HG03520 (cell line): ENCODE measurements around the gene KLHL29.
"Not testable (repeated sequence)": the region's sequence is repeated elsewhere in the genome, so short reads cannot be mapped to it uniquely, and the experiment has no call there.

Experiments used
- ATAC-seq: cut with Tn5 transposase; IDR thresholded peaks from one replicate; pipeline ENCODE4 v1.9.1; 2021; ENCODE audit warnings: mild to moderate bottlenecking, moderate library complexity; ENCODE audit not compliant: unreplicated experiment

Gene KLHL29

DNA sequence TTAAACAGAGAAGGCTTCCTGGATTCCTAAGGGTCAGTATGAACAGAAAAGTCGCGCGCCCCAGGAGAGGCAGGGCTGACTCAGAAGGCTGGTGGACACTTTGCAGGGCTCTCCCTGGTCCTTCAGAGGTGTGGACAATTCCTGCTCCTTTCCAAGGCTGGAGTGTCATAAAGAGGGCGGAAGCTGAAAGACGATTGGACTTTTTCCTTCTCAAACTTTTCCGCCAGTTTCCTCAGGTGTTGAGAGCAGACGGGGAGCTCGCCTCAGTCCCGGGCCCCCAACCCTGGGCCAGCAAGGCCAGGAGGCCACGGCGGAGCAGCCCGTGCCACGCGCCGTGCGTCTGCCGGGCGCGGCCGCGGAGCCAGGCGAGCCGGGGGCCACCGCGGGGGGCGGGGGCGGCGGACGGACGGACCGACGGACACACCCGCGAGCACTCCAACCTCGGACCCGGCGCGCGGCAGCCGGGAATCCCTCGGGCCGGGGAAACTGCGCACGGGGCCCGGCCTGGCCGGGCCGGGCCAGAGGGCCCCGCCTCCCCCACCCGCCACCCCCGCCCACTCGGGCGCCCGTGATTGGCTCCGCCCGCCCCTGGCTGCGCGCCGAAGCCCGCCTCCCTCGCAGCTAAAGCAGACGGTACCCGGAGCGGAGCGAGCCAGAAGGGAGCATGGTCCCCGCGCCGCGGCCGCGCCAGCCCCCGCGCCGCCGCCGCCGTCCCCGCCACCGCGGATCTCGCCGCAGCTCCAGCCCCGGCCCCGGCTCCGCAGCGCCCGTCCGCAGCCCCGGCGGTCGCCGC is at the start of gene KLHL29:
TSS of gene KLHL29 (plus strand) at position 629 of the 793 bp plus-strand sequence. CDS start 177,018 bp downstream, outside the sequence.
- peak; percentile 55 for ATAC-seq

DNA sequence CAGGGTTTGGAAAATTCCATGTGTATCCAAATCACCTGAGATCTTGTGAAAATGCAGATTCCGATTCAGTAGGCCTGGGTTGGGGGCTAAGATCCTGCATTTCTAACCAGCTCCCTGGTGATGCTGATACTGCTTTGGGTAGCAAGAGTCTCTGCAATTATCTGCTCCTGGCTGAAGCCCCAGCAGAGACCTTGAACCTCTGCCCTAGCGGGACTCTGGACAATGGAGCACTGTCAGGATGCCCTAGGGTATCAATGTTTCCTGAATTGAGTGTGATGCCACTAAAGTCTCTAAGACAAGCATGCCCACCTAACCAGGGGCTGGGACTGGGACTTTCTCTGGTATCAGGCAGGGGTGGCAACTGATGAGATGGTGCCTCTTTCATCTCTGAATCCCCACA is 49.4 kb upstream of the KLHL29 start:
- ATAC-seq: no peak

DNA sequence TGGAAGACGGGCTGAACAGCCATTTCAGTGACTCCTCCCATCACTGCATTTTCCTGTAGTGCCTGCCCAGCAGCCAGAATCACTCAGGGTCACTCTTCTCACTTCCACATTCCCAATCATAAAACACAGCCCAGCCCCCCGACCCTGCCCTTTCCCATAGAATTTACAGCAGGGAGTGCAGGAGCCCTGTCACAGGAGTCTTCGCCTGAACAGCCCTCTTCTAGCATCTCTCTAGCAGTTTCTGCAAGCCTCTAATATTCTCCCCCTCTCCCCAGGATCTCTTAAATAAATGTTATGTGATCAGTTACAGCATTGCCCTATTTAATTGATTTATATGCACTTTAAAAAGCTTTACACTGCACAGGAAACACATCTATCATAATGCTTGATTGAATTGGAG is 42.9 kb upstream of the KLHL29 start:
- ATAC-seq: no peak

DNA sequence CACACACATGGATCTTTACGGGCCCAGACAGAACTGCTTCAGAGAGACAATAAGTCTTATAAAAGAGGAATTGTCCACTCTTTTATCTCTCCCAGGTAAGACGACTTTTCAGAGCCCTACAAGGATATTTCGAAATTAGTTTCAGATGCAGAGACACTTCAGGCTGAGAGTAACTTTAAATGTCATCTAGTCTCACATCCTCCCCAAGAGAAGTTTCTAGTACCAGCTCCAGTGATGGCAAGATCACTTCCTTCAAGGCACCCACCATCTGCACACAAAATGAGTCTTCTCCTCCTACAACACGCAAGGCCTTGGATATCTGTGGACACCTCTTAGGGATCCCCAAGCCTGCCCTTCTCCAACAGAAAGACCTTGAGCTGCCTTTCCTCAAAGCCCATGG is 39.0 kb upstream of the KLHL29 start:
- no peak for ATAC-seq

DNA sequence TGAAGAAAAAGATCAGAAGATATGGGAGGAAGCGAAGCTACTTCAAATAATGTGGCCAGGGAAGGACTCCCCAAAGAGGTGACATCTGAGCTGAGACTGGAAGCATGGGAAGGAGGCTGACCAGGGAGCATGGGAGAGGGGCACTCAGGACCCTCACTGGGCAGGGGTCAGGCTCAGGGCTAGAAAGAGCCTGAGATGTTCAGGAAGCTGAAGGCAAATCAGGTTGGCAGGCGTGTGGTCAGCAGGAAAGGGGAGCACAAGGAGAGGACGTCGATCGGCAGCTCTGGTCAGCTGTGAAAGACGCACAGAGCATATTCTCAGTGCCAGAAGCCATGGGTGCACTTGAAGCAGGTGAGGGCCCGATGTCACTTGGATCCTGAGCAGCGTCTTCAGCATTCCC is 38.2 kb upstream of the KLHL29 start:
- no peak for ATAC-seq

DNA sequence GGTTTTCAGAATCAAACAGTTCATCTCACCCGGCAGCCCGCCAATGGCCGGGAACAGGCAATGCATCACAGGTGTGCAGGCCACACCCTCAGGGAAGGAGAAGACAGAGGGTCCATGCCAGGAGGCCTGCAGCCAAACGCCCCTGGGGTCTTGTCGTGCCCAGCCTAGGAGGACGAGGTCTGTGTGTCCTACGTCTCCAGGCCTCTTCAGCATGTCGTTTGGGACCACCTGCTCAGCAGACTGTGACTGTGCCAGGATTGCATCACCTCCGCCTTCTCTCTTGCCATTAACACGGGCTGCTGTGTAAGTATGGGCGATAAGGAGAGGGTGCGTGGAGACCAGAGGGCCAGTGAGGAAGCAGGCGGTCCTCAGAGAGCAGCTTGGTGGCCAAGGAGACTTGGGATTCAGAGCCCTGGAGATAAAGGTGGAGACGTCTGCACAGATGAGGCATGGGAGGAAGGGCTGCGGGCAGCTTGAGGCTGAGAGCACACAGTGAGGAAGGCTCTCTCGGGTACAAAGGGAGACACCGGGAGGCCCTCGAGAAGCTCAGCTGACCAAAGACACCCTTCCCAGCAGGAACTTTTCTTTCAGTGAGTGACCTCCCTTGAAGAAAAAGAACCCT is 37.4 kb upstream of the KLHL29 start:
- ATAC-seq: no peak

DNA sequence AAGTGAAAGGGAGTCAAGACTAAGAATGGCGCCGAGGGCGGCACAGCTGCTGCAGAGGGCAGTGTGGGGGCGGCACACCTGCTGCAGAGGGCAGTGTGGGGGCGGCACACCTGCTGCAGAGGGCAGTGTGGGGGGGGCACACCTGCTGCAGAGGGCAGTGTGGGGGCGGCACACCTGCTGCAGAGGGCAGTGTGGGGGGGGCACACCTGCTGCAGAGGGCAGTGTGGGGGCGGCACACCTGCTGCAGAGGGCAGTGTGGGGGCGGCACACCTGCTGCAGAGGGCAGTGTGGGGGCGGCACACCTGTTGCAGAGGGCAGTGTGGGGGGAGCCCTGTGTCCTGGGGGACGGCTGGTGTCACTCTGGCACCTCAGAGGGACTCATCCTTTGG is 36.9 kb upstream of the KLHL29 start:
- ATAC-seq: not testable (repeated sequence)

DNA sequence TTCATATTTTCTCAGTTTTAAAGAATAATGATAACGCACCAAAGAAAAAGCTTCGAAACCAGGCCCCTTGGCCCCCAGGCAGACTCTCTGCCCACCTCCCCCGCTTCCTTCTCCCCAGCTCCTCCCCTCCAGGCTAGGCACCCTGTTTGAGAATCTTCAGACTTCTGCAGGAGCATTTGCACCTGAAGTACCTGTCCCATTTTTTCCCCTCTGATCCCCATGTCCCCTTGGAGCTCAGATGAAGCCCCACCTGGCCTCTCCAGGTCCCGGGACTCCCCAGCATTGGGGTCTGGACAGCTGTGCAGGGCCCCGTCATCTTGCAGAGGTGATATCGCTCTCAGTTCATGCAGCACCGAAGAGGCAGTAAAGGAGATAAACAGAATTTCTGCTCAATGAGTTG is 35.5 kb upstream of the KLHL29 start:
- no peak for ATAC-seq

DNA sequence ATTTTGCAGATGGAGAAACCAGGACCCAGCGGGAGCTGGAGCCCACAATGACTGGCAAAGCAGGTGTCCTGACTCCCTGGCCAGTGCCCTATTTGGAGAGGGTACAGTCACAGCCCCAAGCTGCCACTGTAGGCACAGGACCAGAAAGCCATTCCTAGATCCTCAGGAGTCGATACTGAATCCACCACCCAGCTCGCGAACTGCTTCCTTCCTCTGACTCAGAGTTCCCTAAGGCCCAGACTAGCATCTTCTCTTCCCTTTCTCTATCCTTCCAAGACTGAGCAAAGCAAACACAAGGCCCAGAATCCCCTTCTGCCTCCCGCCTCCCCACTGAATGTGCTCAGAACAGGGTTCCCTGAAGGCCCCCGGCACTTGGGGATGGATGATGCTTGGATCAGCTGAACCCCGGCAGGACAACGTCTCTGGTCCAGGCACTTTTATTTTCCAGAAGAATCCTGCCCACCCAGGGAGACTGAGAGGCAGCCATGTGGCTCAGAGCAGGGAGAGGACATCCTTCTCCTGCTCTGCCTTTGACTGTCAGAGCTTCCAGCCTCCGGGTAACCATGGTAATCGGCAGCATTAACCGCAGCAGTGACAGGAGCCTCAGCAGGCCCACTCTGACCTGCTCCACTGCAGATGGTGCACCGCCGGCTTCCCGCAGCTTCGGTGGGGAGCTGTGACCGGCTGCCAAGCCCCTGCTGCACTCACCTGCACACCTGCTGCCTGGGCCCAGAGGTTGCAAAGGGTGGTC is 34.8 kb upstream of the KLHL29 start:
- ATAC-seq: no peak

DNA sequence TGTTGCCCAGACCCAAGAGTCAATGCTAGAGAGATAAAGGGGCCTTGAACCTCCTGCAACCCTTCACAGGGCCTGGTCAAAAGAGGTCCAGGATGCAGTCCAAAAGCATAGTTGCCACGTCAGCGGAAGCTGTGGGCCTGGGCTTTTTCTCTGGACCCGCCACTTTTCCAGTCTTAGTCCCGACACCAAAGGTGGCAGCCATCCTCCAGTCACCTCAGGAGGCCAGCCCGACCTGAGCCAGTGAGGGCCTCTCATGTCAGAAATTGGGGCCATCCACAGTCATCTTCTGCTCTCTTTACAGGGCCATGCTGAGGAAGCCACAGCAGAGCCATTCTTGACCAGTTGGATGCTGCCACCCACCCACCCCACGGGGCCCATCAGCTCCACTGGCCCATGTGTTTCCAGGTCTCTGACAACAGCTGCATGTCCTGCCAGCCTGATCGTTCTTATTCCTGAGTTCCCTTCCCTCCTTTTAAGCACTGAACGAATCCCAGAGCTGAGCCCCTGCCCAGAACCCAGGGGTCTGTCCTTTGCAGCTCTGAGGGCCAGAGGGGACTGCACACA is 34.1 kb upstream of the KLHL29 start:
- no peak for ATAC-seq

DNA sequence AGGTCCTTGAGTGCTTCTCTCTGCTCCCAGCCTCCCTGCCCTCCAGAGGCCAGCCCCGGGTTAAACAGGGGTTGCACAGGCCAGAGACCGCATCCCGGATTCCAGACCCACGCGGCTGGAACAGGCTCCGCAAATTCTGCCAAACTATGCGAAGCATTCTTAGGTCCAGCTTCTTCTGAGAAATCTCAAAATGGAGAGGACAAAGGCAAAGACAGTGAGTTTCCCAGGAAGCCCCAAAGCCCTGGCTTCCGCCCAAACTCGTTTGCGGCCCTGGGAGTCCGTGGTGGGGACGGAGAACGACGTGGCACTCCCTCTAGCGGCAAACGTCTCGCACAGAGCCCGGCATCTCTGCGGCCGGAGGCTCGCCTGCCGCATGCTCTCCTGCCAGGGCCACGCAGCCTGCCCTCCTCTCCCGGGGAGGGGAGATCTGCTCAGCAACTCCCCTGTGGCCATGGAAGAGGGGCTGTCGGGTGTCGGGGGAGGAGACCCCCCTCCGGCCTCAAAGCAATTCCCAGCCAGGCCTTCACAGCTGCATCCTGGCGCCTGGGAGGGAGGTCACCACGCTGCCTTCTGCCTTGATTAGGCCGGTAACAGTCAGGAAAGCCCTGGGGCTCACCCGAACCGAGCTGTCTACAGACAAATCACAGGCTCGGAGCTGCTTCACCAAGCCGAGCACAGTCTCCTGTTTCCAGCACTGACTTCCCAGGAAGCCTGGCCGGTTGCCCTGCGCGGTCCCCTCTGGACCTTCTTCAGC is 33.4 kb upstream of the KLHL29 start:
- peak; percentile 87 for ATAC-seq

DNA sequence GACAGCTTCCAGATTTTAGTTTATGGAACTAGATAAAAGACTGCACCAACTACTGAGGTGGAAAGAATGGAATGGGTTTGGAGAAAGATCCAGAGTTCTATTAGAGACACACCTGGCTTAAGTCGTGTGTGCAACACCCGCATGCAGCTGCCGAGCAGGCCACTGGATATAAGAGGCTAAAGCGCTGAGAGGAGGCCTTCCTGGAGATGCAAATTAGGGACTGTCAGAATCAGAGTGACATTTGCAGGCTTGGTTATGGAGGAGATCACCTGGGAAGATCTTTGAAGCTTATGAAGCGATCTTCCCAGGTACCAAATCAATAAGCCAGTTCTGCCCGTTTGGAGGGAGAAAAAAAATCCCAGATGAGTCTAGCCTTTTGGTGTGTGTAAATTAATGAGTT is 30.4 kb upstream of the KLHL29 start:
- peak; percentile 61 for ATAC-seq

DNA sequence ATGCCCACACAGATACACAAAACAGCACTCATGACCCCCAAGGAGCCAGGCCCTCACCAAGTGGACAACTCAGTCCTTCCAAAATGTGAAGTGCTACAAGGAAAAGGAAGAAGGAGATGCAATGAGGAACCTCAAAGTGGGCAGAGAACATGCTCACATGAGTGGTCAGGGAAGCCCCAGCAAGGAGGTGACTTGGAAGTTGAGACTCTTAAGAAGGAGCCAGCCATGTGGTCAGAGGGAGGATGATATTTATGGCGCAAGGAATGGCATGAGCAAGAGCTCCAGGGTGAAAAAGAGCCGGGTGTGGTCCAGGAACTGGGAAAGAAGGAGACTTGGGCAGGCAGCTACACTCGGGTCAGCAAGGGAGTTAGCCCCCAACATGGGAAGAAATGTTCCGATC is 30.0 kb upstream of the KLHL29 start:
- no peak for ATAC-seq

DNA sequence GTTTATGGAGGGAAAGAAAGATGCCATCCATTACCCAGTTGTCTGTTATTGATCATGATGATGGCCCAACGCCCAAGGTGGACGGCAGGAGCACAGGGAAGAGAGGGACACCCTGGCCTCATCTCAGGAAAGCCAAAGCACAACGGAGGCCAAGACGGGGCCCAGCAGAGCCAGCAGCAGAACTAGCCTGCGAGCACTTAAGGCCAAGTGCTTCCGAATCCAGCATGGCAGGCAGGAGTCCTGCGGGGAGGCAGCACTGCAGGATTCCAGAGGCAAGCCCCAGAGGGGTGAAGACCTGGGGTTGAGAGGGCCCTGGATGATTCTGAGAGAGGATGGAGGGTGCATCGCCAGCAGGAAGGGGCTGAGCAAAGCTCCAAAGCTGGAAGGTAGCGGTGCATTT is 28.3 kb upstream of the KLHL29 start:
- no peak for ATAC-seq

DNA sequence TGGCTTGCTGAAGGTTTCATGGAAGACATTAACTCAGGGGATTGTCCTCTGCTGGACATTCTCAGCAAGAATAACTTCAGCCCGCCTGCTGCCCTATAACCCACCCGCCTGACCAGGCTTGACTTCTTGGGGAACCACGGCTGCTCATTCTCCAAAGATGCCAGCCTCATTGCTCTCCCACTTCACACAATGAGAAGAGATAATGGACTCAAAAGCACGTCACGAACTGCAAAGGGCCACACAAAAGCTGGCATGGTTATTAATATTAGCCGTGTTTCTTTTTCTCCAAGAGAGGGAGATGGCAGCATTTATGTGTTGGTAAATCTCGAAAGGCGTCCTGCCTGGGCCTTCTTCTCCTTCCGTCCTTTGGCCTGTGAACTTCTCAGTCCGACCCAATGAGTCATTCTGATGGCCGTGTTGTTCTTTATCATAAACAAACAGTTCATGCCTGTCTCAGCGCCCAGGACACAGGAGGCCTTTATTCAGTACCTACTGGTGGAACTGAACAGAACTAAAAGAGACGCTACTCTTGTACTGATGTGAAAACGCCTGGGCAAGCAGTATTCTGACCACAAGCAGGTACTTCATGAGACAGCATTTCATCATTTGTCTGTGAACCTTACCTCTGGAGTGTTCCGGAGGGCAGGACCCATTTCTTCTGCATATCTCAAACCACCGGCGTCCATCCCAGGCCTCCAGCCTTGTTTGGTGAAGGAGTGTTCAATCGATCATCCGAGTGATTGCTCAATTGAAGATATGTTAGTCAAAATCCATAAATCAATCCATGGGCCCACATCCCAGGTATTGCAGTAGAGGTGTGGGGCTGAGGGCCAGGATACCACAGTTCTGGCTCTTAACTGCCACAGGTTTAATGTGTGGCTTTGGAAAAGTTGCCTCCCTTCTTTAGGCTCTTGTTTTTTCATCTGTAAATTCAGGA is 25.1 kb upstream of the KLHL29 start:
- ATAC-seq: no peak

DNA sequence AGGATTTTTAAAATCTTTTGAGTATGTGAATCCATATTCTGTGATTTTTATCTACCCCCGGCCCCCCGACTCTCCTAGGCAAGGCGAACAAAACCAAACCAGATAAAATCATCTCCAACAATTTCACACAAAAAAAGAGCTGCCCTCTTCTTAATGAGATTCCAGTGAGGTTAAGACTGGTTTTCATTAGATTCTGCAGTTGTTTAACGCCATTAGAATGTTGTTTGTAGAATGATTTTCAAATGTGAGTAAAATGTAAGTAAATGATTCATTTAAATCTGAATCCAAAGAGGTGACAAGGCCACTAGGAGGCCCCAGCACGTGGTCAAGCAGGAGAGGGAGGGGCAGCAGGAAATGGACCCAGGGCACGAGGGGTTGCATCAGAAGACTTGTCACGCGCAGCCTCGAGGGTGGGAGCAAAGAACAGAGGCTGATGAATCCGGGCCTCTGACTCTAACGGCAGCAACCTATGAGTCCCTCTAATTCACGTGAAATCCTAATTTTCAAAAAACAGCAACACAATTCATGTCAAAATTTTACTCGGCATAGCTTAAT is 24.3 kb upstream of the KLHL29 start:
- ATAC-seq: no peak

DNA sequence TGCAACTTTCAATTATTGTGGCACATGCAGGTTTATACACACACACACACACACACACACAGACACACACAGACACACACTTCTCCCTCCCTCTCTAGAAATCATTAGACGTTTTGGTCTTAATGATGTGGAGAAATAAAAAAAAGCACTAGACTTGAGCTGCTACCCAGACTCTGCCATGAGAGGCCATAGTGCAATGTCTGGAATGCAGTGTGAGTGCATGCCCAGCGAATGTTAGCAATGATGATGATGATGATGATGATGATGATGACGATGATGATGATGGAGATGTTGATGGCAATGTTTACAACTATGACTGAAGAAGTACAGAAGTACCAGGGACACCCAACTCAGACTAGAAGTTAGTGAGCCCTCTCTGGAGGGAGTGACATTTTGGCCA is 23.8 kb upstream of the KLHL29 start:
- no peak for ATAC-seq

DNA sequence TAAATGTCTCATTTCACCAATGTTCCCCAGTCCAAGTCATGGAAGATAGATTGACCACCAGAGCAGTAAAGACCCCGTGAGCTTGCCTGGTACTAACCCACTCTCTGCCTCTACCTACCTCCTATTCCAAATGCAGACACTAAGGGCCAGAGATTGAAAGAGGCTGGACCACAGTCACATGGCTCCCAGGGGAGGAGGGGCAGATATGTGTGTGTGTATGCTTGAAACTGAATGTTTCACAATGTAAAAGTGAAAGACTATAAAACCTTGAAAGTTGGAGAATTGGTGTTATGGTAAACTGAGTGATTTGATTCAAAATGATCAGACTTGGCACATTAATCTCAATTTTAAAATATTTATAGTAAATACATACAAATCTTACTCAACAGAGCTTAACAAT is 21.7 kb upstream of the KLHL29 start:
- ATAC-seq: no peak

DNA sequence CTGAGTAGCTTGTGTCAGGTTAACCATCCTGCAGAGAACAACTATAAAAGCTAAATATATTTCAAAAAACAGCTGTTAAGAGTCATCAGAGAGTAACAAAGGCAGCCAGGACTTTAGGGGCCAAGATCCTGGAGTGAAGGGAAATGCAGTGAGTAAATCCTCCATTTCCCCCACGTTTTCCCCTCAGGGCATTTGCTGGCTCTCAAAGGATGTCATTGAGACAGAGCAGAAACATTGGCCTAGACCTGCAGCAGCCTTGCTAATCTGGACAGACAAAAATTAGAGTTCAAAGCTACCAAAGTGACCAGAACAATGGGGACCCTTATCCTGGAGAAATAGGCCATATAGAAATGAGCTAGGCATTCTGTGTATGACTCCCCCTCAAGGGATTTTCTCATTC is 21.1 kb upstream of the KLHL29 start:
- ATAC-seq: no peak

DNA sequence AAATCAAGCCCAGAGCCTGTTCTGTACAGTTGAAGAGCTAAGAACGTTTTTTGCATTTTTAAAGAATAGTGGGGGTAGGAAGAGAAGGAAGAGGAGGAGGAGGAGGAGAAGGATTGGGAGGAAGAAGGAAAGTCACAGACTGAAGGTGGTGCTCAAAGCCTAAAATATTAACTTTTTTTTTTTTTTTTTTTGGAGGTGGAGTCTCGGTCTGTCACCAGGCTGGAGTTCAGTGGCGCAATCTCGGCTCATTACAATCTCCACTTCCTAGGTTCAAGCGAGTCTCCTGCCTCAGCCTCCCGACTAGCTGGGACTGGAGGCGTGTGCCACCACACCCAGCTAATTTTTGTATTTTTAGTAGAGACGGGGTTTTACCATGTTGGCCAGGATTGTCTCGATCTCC is 18.3 kb upstream of the KLHL29 start:
- ATAC-seq: no peak
